CD4-positive, alpha-beta T cell treated with Interleukin-6 at 100 ng/mL for 8 hours (primary cell): ENCODE data around the gene PICK1.
"Not testable (repeated sequence)": the region's sequence is repeated elsewhere in the genome, so short reads cannot be mapped to it uniquely, and the experiment has no call there.

Experiments
- DNase-seq: peaks from one replicate; pipeline ENCODE4 v3.0.0-alpha.2; 2020; ENCODE audit warnings: mixed read lengths, low spot score

PICK1 gene

DNA sequence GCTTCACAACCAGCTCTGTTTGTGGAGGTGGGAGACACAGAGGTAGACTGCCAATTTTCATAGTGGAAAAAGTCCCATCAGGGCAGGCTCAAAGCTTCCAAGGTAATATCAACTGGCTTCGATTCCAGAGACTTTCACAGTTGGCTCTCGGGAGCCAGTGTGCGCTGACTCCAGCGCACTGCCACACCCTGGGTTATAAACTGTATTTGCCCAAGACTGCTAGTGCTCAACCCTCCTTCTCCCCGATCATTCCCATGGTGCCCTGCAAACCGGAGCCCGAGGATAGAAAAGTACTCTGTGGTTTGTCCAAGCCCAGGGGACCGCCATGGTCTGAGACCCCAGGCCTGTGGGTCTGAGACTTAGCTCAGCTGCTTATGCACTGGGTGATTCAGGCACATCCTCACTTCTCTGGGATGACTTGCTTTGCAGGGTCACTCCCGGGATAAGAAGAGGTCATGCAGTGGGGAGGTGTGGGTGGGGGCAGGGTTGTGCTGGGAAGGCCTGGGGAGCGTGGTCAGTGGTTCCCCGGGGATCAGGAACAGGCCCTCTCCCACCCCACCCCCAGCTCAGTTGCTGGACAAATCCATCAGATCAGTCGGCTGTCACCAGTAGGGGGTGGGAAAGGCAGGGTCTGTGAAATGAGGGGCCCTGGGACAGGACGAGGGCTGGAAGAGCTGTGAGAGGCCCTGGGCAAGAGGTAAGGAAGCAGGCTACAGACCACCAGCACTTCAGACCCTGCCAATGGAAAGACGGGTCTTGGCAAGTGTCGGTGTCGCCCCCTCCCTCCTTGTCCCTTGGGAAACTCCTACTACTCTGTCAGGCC is 26.7 kb upstream of the PICK1 start:
- no peak for DNase-seq

DNA sequence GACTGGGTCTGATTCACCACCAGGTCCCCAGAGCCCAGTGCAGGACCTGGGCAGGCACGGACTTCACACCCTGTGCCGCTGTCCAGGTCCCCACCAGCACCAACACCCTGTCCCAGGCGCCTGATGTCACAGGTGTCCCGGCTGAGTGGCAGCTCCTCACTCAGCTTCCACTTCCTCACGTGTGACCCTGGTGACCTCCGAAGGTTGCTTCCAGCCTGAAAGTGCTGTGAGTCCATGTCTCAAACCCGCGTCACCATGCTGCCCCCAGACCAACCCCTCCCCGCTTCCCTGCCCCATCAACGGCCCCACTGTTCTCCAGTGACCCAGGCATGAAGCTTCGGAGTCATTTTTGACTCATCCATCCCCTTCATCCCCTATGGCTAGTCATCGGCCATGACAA is 25.7 kb upstream of the PICK1 start:
- DNase-seq = no peak

DNA sequence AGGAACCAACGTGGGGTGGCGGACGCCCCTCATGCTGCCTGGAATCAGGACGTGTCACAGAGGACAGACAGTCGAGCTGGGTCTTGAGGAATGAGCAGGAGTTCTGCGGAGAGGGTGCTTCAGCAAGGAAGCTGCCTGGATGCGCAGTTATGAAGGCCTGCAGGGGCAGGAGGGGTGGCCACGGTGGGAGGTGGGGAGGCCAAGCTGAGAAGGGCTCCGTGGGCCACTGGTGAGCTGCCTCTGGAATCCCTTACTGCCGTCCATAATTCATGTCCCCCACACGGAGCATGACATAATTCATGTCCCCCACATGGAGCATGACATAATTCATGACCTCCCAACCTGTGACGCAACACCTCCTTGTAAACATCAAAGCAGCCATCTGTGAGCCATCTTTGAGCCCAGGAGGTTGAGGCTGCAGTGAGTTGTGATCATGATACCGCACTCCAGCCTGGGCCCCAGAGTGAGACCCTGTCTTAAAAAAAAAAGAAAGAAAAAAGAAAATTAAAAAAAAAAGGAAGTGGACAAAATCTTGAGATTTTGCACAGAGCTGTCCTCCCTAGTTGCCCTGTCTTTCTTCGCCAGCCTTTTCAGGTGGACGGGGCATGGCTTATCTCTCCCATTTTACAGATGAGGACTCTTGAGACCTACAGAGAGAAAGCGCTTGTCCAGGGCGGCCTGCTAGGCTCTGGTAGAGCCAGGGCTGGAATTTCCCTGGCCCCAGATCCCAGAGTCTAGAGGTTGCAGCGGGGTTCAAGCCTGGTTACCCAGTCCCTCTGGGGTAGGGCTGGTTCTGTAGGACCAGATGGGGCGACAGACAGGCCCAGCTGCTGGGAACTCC is 24.3 kb upstream of the PICK1 start:
- DNase-seq = no peak

DNA sequence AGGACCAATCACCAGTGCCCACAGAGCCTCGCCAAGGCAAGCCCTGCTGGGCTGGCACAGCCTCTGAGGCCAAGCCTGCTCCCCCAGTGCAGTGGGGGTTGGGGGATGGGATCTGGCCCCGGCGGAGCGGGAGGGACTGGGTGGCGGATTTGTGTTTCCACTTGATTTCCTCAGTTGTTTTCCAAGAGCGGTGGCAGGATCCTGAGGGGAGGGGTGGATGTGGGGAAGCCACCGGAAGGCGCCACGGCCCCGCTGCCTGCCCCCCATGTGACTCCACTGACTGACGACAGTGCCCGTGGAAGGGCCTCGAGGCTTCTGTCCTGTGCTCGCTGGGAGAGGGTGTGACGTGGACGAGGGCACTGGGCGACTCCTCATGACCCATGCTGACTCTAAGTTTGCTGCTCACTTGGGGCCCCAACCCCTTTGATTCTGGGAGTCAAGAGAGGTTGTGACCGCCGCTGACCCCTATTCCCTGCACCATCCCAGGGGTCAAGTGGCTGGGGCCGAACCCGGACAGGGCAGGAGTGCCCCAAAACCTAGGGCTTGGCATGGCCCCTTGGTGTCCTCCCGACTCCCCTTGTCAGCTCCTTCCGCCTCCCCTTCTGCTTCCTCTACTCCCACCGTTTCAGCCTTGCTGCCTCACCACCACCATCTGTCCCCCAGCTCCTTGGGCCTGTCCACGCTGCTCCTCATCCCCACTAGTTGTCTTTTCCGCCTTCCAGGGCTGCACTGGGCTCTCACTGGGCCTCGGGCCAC is 23.5 kb upstream of the PICK1 start:
- DNase-seq = no peak

DNA sequence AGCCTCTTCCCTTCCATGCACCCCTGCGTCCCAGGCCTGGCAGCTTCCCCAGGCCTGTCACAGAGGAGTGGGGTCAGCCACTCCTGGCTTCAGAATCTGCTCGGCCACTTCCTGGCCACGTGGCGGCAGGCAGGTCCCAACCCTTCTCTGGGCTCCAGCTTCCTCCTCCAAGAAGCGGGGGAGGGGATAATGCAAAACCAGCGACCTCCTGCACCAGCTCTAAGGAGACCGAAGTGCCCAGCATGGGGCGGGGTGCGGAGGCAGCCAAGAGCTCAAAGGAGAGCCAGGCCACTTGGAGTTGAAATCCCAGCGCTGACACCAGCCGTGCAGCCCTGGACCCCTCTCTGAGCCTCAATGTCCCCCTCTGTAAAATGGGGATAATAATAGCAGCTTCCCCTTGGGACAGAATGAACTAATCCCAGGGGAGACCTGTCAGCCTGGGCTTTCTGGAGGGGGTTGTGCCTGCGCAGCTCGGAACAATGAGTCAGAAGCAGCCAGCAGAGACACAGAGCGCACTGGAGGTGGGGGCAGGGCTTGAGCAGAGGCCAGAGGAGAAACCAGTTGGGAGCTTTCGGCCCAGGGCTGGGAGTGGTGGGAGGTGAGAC is 22.8 kb upstream of the PICK1 start:
- DNase-seq = no peak

DNA sequence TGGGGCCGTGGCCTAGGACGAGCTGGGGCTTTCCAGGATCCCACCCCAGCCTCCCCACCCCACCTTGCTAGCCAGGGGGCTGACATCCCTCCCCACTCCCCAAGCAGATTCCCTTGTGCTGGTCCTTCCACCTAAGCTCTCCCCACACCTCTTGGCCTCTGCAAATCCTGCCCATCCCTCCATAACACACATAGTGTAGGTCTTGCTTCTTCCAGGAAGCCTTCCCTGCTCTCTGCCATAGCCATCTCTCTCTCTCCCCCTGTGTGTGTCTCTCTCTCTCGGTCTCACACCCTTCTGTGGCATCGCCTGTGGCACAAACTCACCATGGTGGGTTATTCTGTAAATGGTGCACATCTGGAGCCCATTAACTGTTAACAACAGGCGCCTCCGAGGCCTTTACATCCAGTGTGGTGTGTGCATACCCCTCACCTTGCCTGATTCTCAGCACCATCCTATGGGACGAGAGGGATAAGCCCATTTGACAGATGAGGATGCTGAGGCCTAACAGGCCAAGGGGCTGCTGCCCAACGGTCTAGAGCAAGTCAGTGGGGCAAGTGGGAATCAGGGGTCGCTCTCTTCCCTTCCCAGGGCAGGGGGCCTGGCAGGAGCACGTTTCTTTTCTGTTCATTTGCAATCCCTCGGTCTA is 22.2 kb upstream of the PICK1 start:
- DNase-seq = no peak

DNA sequence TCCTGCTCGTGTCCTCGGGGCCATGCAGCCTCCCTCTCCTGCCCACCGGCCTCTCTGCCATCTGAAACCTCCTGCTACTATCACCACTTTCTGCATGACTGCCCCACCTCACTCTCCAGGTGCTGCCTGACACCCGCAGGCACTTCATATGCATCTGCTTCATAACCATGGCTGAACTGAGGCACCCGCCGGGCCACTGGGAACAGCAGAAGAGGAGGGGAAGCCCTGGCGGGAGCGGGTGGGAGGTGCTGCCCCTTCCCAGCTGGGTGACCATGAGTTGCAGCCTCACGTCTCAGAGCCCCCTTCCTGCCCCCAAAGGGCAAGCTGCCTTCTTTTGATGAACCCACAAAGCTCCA is 21.7 kb upstream of the PICK1 start:
- no peak for DNase-seq

DNA sequence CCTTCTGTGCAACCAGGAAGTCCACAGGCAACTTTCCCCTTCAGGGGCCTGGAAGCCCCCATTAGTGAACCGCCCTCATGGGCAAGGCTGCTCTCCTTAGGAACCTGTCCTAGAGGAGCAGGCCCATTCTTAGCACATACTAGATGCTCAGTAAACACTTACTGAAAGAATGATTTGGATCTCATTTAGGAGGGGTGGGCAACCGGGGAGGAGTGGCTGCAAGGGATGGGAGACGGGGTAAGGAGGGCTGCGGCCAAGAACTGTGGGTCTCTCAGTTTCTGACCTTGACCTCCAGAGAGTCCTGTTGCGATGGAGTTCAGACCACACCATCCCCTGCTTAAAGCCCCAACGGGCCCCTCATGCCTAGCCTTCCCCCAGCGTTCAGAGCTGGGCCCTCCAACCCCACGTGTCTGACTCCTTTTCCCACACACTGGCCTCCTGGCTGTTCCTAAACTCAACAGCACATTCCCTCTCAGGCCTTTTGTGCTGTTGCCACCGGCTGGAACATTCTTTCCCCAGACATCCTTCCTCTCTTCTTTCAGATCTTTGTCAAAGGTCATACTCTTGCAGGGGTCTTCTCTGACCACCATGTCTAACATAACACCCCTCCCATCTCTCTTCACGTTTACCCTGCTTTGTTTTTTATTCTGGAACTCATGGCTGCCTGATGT is 20.7 kb upstream of the PICK1 start:
- no peak for DNase-seq

DNA sequence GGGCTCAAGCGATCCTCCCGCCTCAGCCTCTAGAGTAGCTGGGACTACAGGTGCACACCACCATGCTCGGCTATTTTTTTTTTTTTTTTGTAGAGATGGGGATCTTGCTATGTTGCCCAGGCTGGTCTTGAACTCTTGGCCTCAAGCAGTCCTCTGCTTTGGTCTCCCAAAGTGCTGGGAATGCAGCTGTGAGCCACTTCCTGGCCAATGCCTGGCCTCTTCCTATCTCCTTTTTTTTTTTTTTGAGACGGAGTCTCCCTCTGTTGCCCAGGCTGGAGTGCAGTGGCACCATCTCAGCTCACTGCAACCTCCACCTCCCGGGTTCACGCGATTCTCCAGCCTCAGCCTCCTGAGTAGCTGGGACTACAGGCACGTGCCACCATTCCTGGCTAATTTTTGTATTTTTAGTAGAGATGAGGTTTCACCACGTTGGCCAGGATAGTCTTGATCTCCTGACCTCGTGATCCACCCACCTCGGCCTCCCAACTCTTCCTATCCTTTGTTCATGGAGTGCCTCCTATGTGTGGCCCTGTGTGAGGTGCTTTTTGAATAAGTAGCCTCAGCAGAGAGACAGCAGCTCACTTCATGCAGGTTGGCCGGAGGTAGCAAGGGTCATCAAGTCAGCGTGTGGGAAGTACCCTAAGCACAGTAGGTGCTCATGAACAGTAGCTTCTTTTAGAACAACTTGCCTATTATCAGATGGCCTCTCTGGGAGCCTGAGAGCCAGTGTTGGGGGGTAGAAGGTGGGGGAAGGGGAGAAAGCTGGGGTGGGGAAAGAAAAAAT is 19.6 kb upstream of the PICK1 start:
- not testable (repeated sequence) for DNase-seq

DNA sequence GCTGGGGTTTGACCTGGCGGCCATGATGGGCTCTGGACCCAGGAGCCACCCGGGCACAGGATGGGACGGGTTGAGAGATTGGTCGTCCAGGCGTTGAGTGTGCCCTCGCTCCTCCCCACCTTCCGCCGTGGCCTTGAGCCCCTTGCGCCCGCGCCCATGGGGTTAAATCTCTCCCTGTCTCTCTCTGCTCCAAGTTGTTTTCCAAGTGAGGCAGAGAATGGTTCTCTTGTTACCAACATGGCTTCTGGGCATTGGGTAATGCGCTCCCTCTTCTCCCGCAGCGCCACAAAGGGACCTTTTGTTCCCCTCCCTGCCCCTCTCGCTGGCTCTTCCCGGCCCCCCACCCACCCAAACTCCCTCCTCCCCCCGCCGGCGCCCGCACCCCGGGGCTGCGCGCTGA is 18.8 kb upstream of the PICK1 start:
- DNase-seq = no peak

DNA sequence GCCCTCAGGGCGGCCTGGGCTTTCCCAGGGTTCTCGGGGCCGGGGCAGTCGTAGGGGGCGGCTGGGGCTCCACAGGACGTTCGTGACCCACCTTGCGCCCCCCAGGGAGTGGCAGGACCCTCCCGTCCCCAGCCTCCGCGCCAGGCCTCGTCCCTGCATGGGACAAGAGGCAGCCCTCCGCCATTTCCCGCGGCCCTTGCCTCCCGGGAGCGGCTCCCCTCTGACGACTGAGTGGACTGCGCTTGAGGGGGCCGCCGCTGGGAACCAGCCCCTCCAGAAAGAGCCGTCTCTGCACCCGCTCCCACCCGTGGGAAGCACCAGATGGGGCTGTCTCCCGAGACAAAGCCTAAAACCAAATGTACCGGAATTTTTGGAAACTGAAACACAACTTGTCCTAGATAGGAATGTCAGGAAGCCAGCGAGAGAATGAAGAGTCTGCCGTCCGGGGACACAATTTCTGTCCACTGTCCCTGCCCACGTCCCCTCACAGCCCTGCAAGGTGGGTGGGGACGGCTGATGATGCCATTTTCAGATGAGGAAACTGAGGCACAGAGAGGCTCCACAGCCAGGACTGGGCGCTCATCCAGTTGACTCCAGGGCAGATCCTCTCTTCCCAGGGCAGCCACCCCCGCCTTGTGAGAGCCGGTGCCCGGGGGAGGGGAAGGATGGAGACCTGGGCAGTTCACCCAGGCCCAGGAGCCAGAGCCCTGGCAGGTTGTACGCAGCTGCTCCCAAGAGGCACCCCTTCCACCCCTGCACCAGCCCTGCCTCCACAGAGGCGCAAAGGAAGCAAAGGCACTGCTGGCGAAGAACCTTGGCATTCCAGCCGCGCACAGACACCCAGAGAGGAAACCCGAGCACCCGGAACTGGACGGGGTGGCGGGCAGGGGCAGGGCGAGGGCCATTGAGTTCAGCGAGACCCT is 18.1 kb upstream of the PICK1 start:
- no peak for DNase-seq

DNA sequence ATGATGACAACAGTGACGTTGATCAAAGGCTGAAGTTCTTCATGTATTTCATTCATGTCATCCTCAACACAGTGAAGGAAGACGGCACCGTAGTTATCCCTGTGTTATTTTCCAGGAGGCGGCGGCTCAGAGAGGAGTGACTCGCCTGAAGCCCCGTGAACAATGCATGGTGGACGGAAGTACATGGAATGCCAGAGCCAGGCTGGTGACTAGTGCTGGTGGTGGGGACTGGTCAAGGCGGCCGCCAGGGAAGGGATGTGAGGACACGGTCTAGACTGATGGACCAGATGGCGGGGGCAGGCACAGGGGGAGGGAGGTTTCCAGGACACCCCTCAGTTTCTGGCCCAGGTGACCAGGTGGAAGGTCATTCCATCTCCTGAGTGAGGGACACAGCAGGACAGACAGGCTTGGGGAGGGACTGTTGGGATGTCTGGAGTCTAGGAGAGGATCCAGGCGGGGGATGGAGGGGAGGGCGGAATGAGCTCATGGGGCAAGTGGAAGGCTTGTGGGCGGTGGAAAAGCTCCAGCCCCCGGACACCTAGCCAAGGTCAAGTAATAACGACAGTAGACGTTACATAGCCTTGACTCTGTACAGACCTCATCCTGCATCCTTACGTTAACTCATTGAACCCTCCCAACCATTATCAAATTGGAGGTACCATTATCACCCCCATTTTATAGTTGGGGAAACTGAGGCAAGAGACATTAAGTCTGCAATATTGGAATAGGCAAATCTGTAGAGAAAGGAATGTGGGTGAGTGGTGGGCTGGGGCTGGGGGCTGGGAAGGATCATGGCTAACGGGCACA is 16.0 kb upstream of the PICK1 start:
- DNase-seq = no peak

DNA sequence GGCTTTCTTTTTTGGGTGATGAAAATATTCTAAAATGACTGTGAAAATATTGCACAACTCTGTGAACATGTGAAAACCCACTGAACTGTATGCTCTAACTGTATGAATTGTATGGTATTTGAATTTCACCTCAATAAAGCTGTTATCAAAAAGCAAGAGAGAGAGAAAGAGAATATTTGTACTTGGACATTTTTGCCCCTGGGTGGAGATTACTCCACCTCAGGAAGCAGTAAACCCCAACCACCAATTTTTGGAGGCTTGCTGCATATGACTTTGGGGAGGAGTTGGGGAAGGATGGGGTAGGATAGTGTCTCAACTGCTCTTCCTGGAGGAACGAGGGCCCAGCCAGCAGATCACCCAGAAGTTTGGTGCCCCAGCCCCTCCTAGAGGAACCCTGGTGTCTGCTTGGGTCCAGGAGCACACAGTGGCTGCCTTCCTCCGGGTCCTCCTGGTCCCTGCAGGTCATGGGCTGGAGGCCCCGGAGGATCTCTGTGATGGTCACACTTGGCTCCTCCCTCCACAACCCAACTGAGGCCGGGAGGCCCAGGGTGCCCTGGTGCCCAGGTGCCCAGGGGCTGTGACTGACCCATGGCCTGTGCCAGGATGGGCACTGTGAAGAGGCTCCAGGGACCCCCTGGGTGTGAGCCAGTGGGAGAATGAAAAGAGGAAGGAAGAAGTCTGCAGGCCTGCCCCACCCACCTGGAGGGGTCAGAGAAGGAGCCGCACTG is 15.3 kb upstream of the PICK1 start:
- no peak for DNase-seq

DNA sequence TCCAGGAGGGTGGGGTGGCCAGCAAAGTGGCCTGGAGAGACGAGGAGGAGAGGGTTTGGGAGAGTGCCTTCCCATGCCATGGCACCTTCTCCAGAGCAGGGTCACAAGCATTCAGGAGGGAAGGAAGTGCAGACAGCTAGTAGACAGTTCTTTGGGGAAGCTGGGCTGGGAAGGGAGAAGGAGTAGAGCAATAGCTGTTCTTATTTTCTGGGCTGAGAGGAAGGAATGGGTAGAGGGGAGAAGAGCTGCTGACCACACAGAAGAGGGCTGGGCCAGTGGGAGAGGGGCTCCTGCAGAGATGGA is 14.8 kb upstream of the PICK1 start:
- no peak for DNase-seq

DNA sequence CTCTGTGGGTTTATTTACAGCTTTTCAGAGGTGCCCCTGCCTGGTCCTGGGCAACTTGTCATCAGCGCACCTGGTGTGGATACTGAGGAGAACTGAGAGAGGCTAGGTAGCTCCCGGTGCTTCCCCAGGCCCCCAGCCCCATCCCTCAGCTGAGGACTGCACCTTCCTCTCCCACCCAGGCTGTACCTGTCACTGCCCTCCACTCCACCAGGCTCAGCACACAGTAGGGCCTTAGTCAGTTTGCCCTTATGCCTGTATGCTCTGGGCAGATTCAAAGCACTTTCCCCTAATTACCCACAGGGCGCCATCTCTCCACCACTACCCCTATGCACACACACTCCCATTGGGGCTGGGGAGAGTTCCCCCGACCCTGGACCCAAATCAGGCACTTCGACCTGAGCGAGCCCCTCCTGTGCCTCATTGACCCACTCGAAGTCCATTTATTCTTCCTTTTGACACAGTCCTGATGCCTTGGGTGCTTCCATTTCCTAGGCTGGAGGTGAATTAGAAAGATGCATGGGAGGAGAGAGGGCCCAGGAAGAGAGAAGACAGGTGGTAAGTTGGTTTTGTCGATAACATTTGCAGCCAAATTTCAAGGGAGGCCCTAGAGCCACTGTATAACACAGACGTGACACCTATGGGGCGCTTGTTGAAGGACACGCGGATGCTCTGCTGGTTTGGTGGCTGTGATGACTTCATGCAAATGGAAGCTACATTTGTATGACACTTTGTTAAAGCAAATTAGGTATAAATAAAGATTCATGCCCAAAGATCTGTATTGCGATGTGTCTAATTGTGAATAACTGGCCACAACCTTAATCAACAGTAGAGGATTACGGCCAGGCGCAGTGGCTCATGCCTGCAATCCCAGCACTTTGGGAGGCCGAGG is 13.8 kb upstream of the PICK1 start:
- DNase-seq = no peak

DNA sequence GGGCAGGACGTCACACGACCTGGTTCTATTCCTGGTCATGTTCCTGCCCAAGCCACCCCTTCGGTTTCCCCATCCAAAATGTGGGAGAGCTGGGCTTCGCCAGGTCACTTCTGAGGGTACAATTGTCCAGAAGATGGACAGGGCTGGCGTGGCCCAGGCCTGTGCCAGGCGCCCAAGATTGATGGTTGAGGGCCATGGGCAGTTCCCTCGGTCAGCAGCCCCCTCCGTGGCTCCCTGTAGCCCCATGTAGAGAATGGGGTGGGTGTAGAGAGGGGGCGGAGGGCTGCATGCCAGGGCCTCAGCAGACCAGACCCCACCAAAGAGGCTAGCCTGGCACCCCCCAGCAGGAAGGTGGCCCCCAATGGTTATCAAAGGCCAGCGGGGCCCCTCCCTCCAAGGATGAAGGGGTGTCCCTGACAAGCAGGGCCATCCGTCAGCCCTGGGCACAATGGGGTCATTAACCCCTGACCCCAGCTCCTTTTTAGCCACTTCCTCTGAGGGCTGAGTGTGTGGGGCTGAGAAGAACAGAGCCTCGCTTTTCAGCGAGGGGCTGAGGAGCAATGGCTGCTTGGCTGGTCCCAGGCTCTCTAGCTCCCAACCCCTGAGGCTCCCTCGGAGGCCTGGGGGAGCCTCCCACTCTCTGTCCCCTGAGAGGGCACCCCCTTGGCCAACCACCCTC is 11.0 kb upstream of the PICK1 start:
- DNase-seq = no peak
